Fibroblast of skin of right quadriceps (primary cell): Measurements from ENCODE around the gene DAB2.

Source experiments
- DNase-seq: peaks from one replicate; pipeline ENCODE4 v3.0.0-alpha.2; 2013

DAB2 gene

DNA sequence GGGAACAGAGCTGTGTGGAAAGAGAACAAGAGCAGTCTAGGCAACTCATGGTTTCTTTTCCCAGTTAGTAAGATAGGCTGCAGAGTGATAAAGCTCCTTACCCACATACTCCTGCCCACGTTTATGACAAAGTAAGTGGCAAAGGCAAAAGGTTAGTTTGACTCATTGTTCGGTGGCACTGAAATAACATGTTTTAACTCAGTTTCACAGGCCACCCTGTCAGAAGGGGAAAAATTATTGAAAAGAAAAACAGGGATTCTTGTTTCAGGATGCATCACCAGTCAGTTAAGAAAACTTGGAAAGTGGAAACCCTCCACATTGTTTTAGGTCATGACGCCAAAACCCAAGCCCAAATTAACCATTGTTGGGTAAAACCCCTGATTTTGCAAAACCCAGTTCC is 22.3 kb upstream of the DAB2 start:
- DNase-seq: no peak

GRCh38 chr5:39446231-39446630 is 21.5 kb upstream of the DAB2 start:
- DNase-seq: no peak

DNA sequence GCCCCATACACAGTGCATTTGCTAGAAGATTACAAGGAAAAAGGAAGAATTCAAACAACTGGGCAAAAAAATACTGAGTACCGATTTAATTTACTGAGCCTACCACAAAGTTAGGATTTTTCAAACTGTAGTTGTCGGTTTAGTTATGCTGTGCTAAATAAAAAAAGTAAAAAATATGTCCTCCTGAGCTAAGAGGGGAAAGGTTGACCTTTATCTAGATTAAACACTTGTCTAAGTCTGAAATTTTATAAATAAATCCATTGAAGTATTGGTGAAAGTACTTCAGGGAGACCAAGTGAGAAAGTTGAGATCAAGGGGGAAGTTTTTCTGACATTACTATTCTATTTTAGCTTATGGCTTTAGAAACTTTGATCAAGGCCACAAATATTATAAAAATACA is 19.1 kb upstream of the DAB2 start:
- DNase-seq: no peak

GRCh38 chr5:39442991-39443390 is 18.2 kb upstream of the DAB2 start:
- DNase-seq: no peak

- no peak for DNase-seq
Measured at GRCh38 chr5:39441838-39442237, 17.1 kb upstream of the DAB2 start.

DNA sequence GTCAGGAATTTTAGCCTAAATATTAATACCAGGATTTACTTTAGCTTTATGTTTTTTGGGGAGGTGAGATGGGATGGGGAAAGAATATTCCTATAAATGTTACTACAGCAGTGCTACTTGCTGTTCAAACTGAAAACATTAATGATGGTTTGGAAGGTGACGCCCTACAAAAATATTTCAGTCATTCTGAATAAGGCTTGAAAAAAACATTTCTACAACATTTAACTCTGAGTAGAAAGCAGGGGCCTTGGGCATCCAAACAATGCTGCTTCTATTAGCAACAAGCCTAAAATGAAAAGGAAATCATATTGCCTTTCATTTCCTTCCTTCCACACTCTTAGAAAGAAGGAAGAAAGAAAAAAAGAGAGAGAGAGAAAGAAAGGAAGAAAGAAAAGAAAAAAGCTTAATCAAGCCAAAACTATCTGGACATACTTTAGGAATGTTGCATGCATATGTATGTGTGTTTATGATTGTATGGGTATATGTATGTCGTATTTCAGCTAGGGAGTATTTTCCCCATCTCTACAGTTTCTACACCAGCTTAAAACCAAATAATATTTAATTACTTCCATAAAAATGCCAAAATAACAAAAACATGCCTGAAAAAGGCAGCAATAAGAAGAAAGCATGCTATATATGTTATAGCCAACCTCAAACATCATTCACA is 16.3 kb upstream of the DAB2 start:
- DNase-seq: no peak

DNA sequence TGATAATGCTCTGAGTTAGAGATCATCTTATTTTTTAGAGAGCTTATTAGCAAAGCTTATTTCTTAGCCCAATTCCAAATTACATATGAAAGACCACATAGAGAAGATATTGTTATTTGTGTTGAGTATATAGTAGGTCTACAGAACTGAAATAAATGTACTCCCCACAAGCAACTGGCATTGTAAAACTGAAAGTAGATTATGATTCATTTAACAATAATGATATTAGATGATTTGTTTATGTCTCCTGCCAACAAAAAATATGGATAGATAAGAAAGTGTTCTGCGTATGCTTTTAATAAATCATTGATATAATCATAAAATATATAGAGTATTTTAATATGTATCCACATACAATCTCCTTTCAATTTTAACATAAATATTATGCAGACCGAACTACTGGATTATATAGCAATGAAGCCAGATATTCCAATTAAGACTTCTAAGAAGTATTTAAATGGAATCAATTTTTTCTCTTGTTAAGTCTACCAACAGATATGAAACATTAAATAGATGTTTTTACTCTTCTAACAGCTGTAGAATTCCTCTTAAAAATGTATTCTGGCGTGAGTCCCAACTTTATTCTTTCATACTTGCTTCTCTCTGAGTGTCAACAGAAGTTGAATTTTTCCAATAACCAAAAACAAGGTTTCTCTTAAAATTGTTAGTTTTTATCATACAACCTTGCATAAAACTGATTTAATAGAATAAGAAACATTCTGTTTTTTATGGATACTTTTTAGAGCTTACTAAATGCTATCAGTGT is 15.6 kb upstream of the DAB2 start:
- DNase-seq: no peak

DNA sequence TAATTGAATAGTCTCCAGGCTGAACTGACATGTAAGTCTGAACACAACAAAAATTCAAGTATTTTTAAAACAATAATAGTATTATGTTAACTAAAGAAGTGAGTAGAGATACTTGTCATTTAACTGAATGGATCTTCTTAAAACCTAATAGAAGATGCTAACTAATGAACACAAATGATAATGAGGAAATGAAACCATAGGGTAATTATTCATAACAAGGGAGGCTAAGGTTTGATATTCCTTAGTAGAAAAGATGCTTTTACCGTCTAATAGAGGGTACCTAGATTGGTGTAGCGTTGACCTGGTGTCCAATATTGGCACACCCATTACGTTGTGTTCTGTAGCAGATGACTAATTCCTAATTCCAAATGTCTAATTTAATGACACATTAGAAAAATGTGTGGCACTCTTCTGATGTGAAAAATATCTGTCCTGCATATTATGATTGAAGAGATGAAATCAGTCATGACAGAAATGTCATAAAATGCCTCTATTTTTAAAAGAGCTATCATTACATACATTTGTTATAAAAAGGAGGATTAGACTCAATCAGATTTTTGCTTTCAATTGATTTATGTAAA is 14.9 kb upstream of the DAB2 start:
- DNase-seq: no peak

DNA sequence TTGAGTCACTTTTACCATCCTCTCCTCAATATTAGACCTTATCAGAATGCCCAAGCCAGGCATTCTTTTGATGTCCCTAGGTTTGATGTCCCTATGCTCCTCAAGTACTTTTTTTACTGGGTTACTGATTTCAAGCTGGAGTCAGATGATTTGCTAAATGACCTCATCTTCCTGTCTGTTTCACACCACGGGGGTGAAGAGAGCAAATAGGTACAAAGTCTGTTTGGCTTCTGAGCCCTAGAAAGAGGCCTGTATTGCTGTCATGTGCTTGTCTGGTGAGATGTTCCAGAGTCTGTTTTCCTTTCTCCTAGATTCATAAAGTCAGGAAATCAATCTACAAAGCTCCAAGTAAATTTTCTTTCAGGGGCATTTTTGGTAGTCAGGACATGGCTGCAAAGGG is 12.7 kb upstream of the DAB2 start:
- DNase-seq: no peak

GRCh38 chr5:39433848-39434247 is 9.1 kb upstream of the DAB2 start:
- DNase-seq: no peak

GRCh38 chr5:39432696-39433530 is 8.1 kb upstream of the DAB2 start:
- no peak for DNase-seq

- DNase-seq: no peak
Measured at GRCh38 chr5:39430461-39430860, 5.7 kb upstream of the DAB2 start.

DNA sequence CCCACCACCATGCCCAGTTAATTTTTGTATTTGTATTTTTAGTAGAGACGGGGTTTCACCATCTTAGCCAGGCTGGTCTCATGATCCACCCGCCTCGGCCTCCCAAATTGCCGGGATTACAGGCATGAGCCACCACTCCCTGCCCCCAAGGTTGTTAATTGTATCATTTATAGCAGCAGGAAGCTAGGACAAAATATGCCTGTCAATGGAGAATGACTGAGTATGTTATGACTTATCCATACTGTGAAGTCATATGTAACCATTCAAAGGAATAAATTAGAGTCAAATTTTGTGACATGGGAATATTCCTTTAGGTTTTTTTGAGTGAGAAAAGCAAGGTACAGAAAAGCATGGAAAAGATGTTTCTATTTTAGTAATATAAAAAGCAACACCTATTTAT is 3.9 kb upstream of the DAB2 start:
- no peak for DNase-seq

- DNase-seq: no peak
Measured at GRCh38 chr5:39427633-39428032, 2.9 kb upstream of the DAB2 start.

- peak; percentile 78 for DNase-seq
Measured at GRCh38 chr5:39427229-39427628, 2.4 kb upstream of the DAB2 start.

- no peak for DNase-seq
Measured at GRCh38 chr5:39426746-39427105, 1.9 kb upstream of the DAB2 start.

GRCh38 chr5:39426051-39426745 is 1.4 kb upstream of the DAB2 start:
- DNase-seq: no peak

DNA sequence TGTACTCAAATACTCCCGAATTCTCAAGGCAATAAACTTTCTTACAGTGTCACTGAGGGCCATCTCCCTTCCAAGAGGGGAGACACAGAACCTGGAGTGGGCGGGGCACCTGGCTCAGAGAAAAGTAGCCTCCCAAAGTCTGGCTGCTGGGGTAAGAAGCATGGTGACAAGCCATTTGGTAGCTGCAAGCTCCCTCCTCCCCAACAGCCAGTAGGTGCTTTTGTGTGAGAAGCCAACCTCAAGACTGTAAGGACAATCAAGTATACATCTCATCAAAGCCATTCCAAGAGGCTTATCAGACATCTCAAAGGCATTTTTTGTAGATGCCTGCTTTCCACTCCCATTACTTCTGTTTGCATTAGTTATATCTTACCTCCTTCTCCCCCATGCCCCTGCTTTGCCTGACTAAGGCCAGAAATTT is 1.4 kb downstream of the DAB2 start:
- DNase-seq: peak; percentile 42

GRCh38 chr5:39422728-39423285 is 2.0 kb downstream of the DAB2 start:
- DNase-seq: no peak

DNA sequence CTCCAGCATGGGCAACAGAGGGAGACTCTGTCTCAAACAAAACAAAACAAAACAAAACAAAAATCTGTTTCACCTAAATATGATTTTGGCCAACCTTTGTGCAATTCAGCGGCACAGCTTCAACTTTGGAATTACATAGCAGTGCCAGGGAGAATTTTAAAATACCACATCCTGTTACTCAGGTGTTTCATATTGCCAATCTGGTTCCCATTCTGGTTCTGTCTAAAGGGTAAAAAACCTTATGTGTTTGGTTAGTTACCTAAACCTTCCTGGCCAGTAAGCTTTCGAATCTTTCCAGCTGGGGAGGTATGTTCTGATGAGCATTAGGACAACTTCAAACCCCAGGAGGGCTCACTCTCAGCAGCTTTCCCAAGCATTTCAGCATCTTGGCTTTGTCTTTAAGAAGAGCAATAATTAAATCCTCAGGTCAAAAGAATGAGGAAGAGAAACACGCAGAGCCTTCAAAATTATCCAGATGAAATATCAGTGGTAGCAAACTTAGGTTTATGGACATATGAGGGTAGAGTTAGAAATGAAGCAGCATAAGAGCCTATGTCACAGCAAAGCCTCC is 2.7 kb downstream of the DAB2 start:
- DNase-seq: no peak

DNA sequence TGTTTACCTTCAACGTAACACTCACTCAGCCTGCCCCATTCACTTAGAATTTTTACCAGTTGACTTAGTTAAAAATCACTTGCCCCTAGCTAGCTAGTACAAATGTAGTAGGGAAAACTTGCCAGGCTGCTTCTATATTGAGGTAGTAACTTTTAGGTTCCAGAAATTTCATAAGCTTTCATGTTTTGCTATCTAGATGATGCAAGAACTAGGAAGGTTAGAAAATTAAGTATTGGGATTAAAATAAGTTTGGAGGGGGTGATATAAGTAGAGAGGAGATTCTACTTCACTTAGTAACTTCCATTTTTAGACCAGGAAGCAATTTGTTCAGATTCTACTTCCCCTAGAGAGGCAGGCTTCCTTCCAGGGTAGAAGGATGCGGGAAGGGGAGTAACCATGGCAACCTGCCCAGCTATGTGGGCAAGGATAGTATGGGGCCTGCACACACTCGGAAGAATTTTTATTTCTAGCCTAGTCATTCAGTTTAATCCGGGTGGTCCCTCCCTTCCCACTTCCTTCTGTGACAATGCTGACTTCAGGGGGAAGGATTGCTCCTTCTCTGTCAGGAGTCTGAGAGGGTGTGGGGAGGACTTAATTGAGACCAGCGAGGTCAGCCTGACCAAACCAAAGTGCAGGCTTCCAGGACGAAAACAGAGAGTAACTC is 4.2 kb downstream of the DAB2 start:
- peak; percentile 91 for DNase-seq

GRCh38 chr5:39419796-39420195 is 5.0 kb downstream of the DAB2 start:
- DNase-seq: no peak
